H1 (cell line): ENCODE measurements around the gene MNAT1. TPM values are rescaled to one million over a fixed set of nuclear protein-coding genes. Genes with fewer than 3 reads are reported as not detected.

Experiments used
- CTCF ChIA-PET: fragments of 300-600 bp; sonication (Branson Sonifier 250); formaldehyde crosslinking; loops from one replicate; lab custom pipeline; 2021; ENCODE audit not compliant: partially characterized antibody; lab: Charles Lee
- POLR2A ChIA-PET: fragments of 300-600 bp; sonication (Branson Sonifier 250); formaldehyde crosslinking; loops from one replicate; lab custom pipeline; 2021; ENCODE audit warnings: inconsistent platforms; ENCODE audit not compliant: partially characterized antibody; lab: Charles Lee
- DNase-seq, 2 experiments: peaks; one replicate each; pipeline versions ENCODE4 v3.0.0 to v3.0.0-alpha.2; 2010 to 2022; ENCODE audit warnings: low spot score in 2 of 2, low read depth in 1 of 2, mixed read lengths in 1 of 2
- FAIRE-seq: peaks from 2 replicates; lab custom pipeline; 2011; peaks lifted over from hg19 to GRCh38; lab: Jason Lieb, UNC
- H2AFZ ChIP-seq: 2 replicates; pipeline ENCODE4 v1.8.1; 2012; ENCODE audit warnings: low read length, inconsistent platforms
- H2AK5ac ChIP-seq: 2 replicates; pipeline ENCODE4 v1.6.1; 2013; ENCODE audit warnings: low read depth, low read length
- H2BK120ac ChIP-seq: replicated peaks from 2 replicates; pipeline ENCODE3; 2013; ENCODE audit warnings: low read depth, low read length, inconsistent platforms
- H2BK12ac ChIP-seq: 2 replicates; pipeline ENCODE4 v1.6.1; 2013; ENCODE audit warnings: low read depth, low read length
- H2BK15ac ChIP-seq: 2 replicates; pipeline ENCODE4 v1.6.1; 2013; ENCODE audit warnings: low read length
- H2BK20ac ChIP-seq: 2 replicates; pipeline ENCODE4 v1.6.1; 2013; ENCODE audit warnings: low read length
- H2BK5ac ChIP-seq: 2 replicates; pipeline ENCODE4 v1.6.1; 2013; ENCODE audit warnings: low read depth, low read length
- H3K14ac ChIP-seq: 2 replicates; pipeline ENCODE4 v1.6.1; 2013; ENCODE audit warnings: inconsistent platforms; ENCODE audit not compliant: insufficient read length
- H3K18ac ChIP-seq: 2 replicates; pipeline ENCODE4 v1.6.1; 2013; ENCODE audit warnings: low read length; ENCODE audit errors: extremely low read depth
- H3K23ac ChIP-seq: 2 replicates; pipeline ENCODE4 v1.6.1; 2013; ENCODE audit warnings: inconsistent platforms; ENCODE audit not compliant: insufficient read length
- H3K23me2 ChIP-seq: 2 replicates; pipeline ENCODE4 v1.6.1; 2013; ENCODE audit warnings: low read depth, low read length
- H3K27ac ChIP-seq: 2 replicates; pipeline ENCODE4 v1.6.1; 2011; ENCODE audit warnings: low read depth, low read length, inconsistent platforms
- H3K27me3 ChIP-seq, 4 experiments: replicated peaks in 1 of 4; 1 replicate in 1 of 4; 2 replicates in 3 of 4; pipeline versions ENCODE4 v1.6.1 to v1.8.1; 2011 to 2013; ENCODE audit warnings: low read length in 3 of 4, mild to moderate bottlenecking in 3 of 4, inconsistent platforms in 2 of 4, mixed read lengths in 2 of 4, moderate library complexity in 1 of 4; ENCODE audit not compliant: control insufficient read depth in 3 of 4, insufficient read depth in 3 of 4; ENCODE audit errors: extremely low read depth in 1 of 4
- H3K36me3 ChIP-seq, 4 experiments: 2 replicates each; pipeline versions ENCODE4 v1.6.1 to v1.8.1; 2011 to 2013; ENCODE audit warnings: mild to moderate bottlenecking in 4 of 4, low read length in 3 of 4, moderate library complexity in 2 of 4, control low read depth in 1 of 4, inconsistent platforms in 1 of 4; ENCODE audit not compliant: insufficient read depth in 4 of 4, control insufficient read depth in 2 of 4
- H3K4ac ChIP-seq: replicated peaks from 2 replicates; pipeline ENCODE3; 2013; ENCODE audit warnings: low read length, low read depth, mixed read lengths, inconsistent platforms; ENCODE audit not compliant: insufficient read length
- H3K4me1 ChIP-seq, 4 experiments: replicated peaks in 1 of 4; 1 replicate in 1 of 4; 2 replicates in 3 of 4; pipeline versions ENCODE4 v1.6.1 to v1.8.1; 2011 to 2013; ENCODE audit warnings: low read length in 3 of 4, inconsistent platforms in 2 of 4, mixed read lengths in 1 of 4; ENCODE audit not compliant: insufficient read depth in 4 of 4, control insufficient read depth in 3 of 4
- H3K4me2 ChIP-seq, 2 experiments: 2 replicates each; pipeline versions ENCODE4 v1.6.1 to v1.8.1; 2011 to 2013; ENCODE audit warnings: low read depth in 2 of 2, low read length in 2 of 2, control low read depth in 1 of 2, inconsistent platforms in 1 of 2, mild to moderate bottlenecking in 1 of 2; ENCODE audit not compliant: insufficient read depth in 1 of 2
- H3K4me3 ChIP-seq, 4 experiments: fragments of 200-600, 300-600 bp in 1 of 4; sonication (generic), shearing (Covaris generic), sonication (Bioruptor Twin) in 1 of 4; 2 replicates each; pipeline versions ENCODE4 v1.5.1 to v1.8.1; 2011 to 2016; ENCODE audit warnings: low read length in 4 of 4, low read depth in 3 of 4, control low read depth in 2 of 4, inconsistent platforms in 2 of 4, mild to moderate bottlenecking in 2 of 4, mixed read lengths in 1 of 4, moderate library complexity in 1 of 4; ENCODE audit not compliant: insufficient read depth in 2 of 4; ENCODE audit errors: extremely low read depth in 1 of 4
- H3K56ac ChIP-seq: replicated peaks from 2 replicates; pipeline ENCODE3; 2013; ENCODE audit warnings: low read depth, mild to moderate bottlenecking, mixed read lengths, low read length, inconsistent platforms; ENCODE audit not compliant: insufficient read length
- H3K79me1 ChIP-seq: 2 replicates; pipeline ENCODE4 v1.6.1; 2013; ENCODE audit warnings: low read depth, low read length, control low read depth
- H3K79me2 ChIP-seq, 2 experiments: 2 replicates each; pipeline versions ENCODE4 v1.6.1 to v1.8.1; 2012 to 2013; ENCODE audit warnings: low read length in 2 of 2, mild to moderate bottlenecking in 2 of 2, inconsistent platforms in 1 of 2; ENCODE audit not compliant: insufficient read depth in 2 of 2, control insufficient read depth in 1 of 2
- H3K9ac ChIP-seq, 4 experiments: replicated peaks in 1 of 4; 1 replicate in 1 of 4; 2 replicates in 3 of 4; pipeline versions ENCODE4 v1.6.1 to v1.8.1; 2011 to 2013; ENCODE audit warnings: low read depth in 3 of 4, low read length in 3 of 4, control low read depth in 2 of 4, mild to moderate bottlenecking in 2 of 4, moderate library complexity in 2 of 4, inconsistent platforms in 1 of 4; ENCODE audit errors: extremely low read depth in 1 of 4
- H3K9me3 ChIP-seq, 2 experiments: 2 replicates each; pipeline versions ENCODE4 v1.6.1 to v1.8.1; 2012 to 2013; ENCODE audit warnings: mild to moderate bottlenecking in 2 of 2, moderate library complexity in 2 of 2, control low read depth in 1 of 2, inconsistent platforms in 1 of 2, low read depth in 1 of 2, low read length in 1 of 2, mixed read lengths in 1 of 2; ENCODE audit not compliant: insufficient read depth in 2 of 2
- H4K20me1 ChIP-seq, 2 experiments: replicated peaks in 1 of 2; 2 replicates each; pipeline versions ENCODE3 to v1.8.1; 2011 to 2013; ENCODE audit warnings: inconsistent platforms in 2 of 2, low read length in 2 of 2, mild to moderate bottlenecking in 1 of 2; ENCODE audit not compliant: insufficient read depth in 2 of 2, control insufficient read depth in 1 of 2
- H4K5ac ChIP-seq: 2 replicates; pipeline ENCODE4 v1.6.1; 2013; ENCODE audit warnings: low read length, low read depth, mixed read lengths, inconsistent platforms; ENCODE audit not compliant: insufficient read length
- H4K8ac ChIP-seq: 2 replicates; pipeline ENCODE4 v1.8.0; 2013; ENCODE audit warnings: mild to moderate bottlenecking, moderate library complexity, low read length, inconsistent platforms; ENCODE audit not compliant: insufficient read depth; ENCODE audit errors: extremely low read depth
- H4K91ac ChIP-seq: replicated peaks from 2 replicates; pipeline ENCODE3; 2013; ENCODE audit warnings: low read length, mixed read lengths, inconsistent platforms; ENCODE audit not compliant: insufficient read length
- CHD2 ChIP-seq: IDR thresholded peaks from 2 replicates; pipeline ENCODE4 v1.6.1; 2012; ENCODE audit warnings: low read length, improper control_type of control experiment
- CTBP2 ChIP-seq: IDR thresholded peaks from 2 replicates; pipeline ENCODE4 v1.7.0; 2011; ENCODE audit warnings: borderline replicate concordance, mild to moderate bottlenecking, moderate library complexity, mixed read lengths, low read length; ENCODE audit not compliant: insufficient read depth, insufficient read length
- FOSL1 ChIP-seq: IDR thresholded peaks from 2 replicates; pipeline ENCODE4 v1.6.1; 2011; ENCODE audit warnings: mild to moderate bottlenecking, low read depth, low read length, moderate library complexity; ENCODE audit not compliant: insufficient read depth
- MAFK ChIP-seq: IDR thresholded peaks from 2 replicates; pipeline ENCODE4 v1.6.1; 2012; ENCODE audit warnings: low read depth, mild to moderate bottlenecking, improper control_type of control experiment, low read length
- NANOG ChIP-seq: IDR thresholded peaks from 2 replicates; pipeline ENCODE4 v1.6.1; 2011; ENCODE audit warnings: low read length, low read depth, mild to moderate bottlenecking, inconsistent platforms; ENCODE audit not compliant: insufficient read depth, poor library complexity, severe bottlenecking
- RBBP5 ChIP-seq: IDR thresholded peaks from 2 replicates; pipeline ENCODE4 v1.7.1; 2012; ENCODE audit warnings: low read depth, mild to moderate bottlenecking, inconsistent platforms, low read length, moderate library complexity, borderline replicate concordance
- RFX5 ChIP-seq: IDR thresholded peaks from 2 replicates; pipeline ENCODE4 v1.6.1; 2011; ENCODE audit warnings: low read depth, low read length, improper control_type of control experiment, borderline replicate concordance
- RXRA ChIP-seq: IDR thresholded peaks from 2 replicates; pipeline ENCODE4 v1.6.1; 2011; ENCODE audit warnings: low read depth, mild to moderate bottlenecking, low read length, moderate library complexity; ENCODE audit not compliant: insufficient read depth
- SAP30 ChIP-seq: fragments of 300-600 bp; sonication (generic); IDR thresholded peaks from 2 replicates; pipeline ENCODE4 v1.7.1; 2012; ENCODE audit warnings: low read length, moderate library complexity, mild to moderate bottlenecking, inconsistent platforms; ENCODE audit not compliant: insufficient read depth, insufficient replicate concordance
- SIN3A ChIP-seq, 2 experiments: IDR thresholded peaks in 1 of 2; conservative IDR thresholded peaks in 1 of 2; 2 replicates each; pipeline ENCODE4 v1.6.1; 2011 to 2012; ENCODE audit warnings: low read length in 2 of 2, improper control_type of control experiment in 1 of 2, low read depth in 1 of 2, mild to moderate bottlenecking in 1 of 2
- SP1 ChIP-seq: IDR thresholded peaks from 2 replicates; pipeline ENCODE4 v1.6.1; 2011; ENCODE audit warnings: low read depth, low read length
- SP2 ChIP-seq: IDR thresholded peaks from 2 replicates; pipeline ENCODE4 v1.6.1; 2012; ENCODE audit warnings: mild to moderate bottlenecking, low read length, inconsistent platforms
- TAF7 ChIP-seq: optimal IDR thresholded peaks from 2 replicates; pipeline ENCODE3; 2011; ENCODE audit warnings: low read depth, mild to moderate bottlenecking, inconsistent platforms, low read length, moderate library complexity, borderline replicate concordance
- TBP ChIP-seq: IDR thresholded peaks from 2 replicates; pipeline ENCODE4 v1.6.1; 2011; ENCODE audit warnings: low read depth, low read length, improper control_type of control experiment
- YY1 ChIP-seq: IDR thresholded peaks from 2 replicates; pipeline ENCODE4 v1.6.1; 2011; ENCODE audit warnings: low read depth, mild to moderate bottlenecking, low read length
- WGBS, 2 experiments: shearing (Covaris generic) in 1 of 2; methylation state at CpG; one replicate each; pipeline versions ENCODE4 v1.1.6 to v1.1.7; 2013 to 2015; ENCODE audit warnings: low lambda C conversion rate in 2 of 2, mixed read lengths in 2 of 2, inconsistent platforms in 1 of 2, low coverage in 1 of 2, missing lambda C conversion rate in 1 of 2; ENCODE audit not compliant: insufficient replicate concordance in 2 of 2, insufficient coverage in 1 of 2, insufficient read length in 1 of 2; ENCODE audit errors: extremely low coverage in 1 of 2, missing lambda C conversion rate in 1 of 2; 5-methylcytosine and 5-hydroxymethylcytosine counted together
- polyA plus RNA-seq, 7 experiments: library from polyadenylated mRNA; depleted of rRNA in 3 of 7; stranded (reverse) in 5 of 7; unstranded in 2 of 7; fragments of >200 nt in 5 of 7; fragments of 200-250 nt in 2 of 7; gene quantifications; 1 replicate in 5 of 7; 2 replicates in 1 of 7; 4 replicates in 1 of 7; pipeline versions ENCODE4 v1.2.1 to v1.2.3, GENCODE V29; 2011 to 2013; ENCODE audit warnings: missing spikeins in 2 of 7, mixed read lengths in 2 of 7
- total RNA-seq: library from RNA; stranded (reverse); fragmentation: NEBNext Ultra II Directional; extraction: Animal tissue kit (Norgen Biotek cat#: 25700); gene quantifications from 2 replicates; pipeline ENCODE4 v1.2.1, GENCODE V29; 2021

The MNAT1 gene
- total and polyA plus RNA-seq, 2 of the 8 experiments (the other 6 are each of a cell fraction or from before 2014, with no cell fraction given): 34.7 to 52.1 TPM

DNA sequence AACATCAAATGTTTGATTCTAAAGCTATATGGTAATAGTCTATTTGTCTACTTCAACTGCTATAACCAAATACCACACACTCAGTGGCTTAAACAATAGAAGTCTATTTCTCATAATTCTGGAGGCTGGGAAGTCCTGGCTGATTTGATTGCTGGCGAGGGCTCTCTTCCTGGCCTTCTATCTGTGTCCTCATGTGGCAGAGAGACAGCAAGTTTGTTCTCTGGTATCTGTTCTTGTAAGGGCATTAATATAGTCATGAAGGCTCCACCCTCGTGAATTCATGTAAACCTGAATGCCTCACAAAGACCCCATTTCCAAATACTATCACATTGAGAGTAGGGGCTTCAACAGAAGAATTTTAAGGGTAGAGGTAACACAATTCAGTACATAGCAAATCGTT, 212.2 kb downstream of the MNAT1 start:
- no peak overlapping the region for H3K18ac ChIP-seq
- H3K79me1 ChIP-seq: no peaks in the 10 kb centered on the region
- H2BK120ac ChIP-seq: no peak overlapping the region
- H3K4me3 ChIP-seq: no peak overlapping the region
- H2BK20ac ChIP-seq: no peak overlapping the region
- H3K4ac ChIP-seq: no peak overlapping the region
- H4K5ac ChIP-seq: no peak overlapping the region
- no peaks in the 10 kb centered on the region for H4K20me1 ChIP-seq
- H3K9ac ChIP-seq: no peak overlapping the region
- H3K56ac ChIP-seq: no peak overlapping the region
- ChIA-PET CTCF (no interaction called here), POLR2A (no interaction called here)
- H3K27me3 ChIP-seq: no peaks in the 10 kb centered on the region
- no peak overlapping the region for H2BK12ac ChIP-seq
- FAIRE-seq: no peak
- H3K23ac ChIP-seq: no peak overlapping the region
- no peaks in the 10 kb centered on the region for H3K23me2 ChIP-seq
- no peaks in the 10 kb centered on the region for H3K79me2 ChIP-seq
- no peak overlapping the region for H2AFZ ChIP-seq
- H4K91ac ChIP-seq: no peak overlapping the region
- H3K36me3 ChIP-seq: no peaks in the 10 kb centered on the region
- H3K4me2 ChIP-seq: no peak overlapping the region
- no peak overlapping the region for H2AK5ac ChIP-seq
- no peak overlapping the region for H2BK5ac ChIP-seq
- H3K27ac ChIP-seq: no peak overlapping the region
- no peak overlapping the region for H2BK15ac ChIP-seq
- no peak overlapping the region for H4K8ac ChIP-seq
- H3K9me3 ChIP-seq: no peaks in the 10 kb centered on the region
- WGBS, 2 experiments: 81% methylated on average over 3 of the region's 3 CpGs; no CpG with 5 or more reads in 1 of the 2 experiments
- no peak for DNase-seq
- H3K14ac ChIP-seq: no peak overlapping the region
- H3K4me1 ChIP-seq: peaks cover 0 to 2% (median 0%) of the 10 kb centered on the region in 4 experiments; a peak in 1 of 7 replicates
- no peak for TF ChIP-seq TAF7
- no peak for TF ChIP-seq RXRA
- no peak for TF ChIP-seq RBBP5
- TF ChIP-seq TBP: no peak
- TF ChIP-seq SP2: no peak
- TF ChIP-seq SAP30: no peak
- TF ChIP-seq CHD2: no peak
- TF ChIP-seq FOSL1: no peak
- TF ChIP-seq SP1: no peak
- no peak for TF ChIP-seq SIN3A (conservative IDR thresholded peaks at IDR 0.05 in 1 of 2, IDR thresholded peaks at IDR 0.05 in 1 of 2; ENCODE audit: low read depth in 1 of 2, low read length in 2 of 2)
- TF ChIP-seq YY1: no peak
- no peak for TF ChIP-seq MAFK
- no peak for TF ChIP-seq NANOG
- no peak for TF ChIP-seq RFX5
- TF ChIP-seq CTBP2: no peak
